Fibroblast of the conjunctiva (primary cell): ENCODE data around the gene CD33.
A peak's percentile ranks its signal among the peaks of the same experiment; 100 is the strongest.

Source experiments
- DNase-seq: peaks from one replicate; pipeline ENCODE4 v3.0.0-alpha.2; 2010; ENCODE audit warnings: low read depth

Gene CD33

GRCh38 chr19:51258165-51259160, 33.6 kb downstream of the CD33 start:
- DNase-seq: no peak

DNA sequence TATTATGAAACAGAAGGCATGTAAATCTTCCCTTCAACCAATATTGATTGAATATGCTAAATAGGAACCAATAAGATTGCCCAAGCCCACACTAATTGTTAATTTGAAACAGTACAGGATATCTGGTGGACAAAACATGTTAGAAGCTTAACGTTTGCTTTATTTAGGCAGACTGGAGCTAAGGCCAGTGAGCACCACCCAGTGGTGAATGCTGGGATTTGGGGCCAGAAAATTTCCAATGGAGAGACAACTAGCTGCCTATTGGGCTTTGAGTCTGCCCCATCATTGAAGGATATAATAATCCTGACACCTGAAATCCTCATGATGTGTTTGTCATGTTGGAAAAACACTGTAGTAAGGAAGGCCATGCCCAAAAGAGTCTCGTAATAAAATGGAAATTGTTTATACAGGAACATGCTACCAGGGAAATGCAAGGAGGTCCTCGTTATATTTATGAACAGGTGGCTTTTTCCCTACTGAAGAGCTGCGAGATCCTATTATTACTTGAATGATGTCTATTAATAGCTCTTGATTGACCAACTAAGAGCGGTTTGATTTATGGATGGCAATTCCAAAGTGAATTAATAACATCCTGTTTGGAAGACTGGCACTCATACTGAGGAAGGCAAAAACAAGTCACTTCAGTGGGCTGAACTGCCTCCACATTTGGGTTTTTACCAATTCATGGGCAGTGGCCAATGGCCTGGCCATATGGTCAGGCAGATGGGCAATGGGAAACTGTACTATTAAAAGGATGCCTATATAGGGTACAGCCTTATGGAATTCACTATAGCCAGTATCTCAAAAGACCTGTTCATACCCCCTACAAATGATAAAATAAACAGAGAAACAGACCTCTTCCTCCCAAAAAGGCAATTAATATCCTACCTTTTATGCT, 34.7 kb downstream of the CD33 start:
- DNase-seq: peak; percentile 0

GRCh38 chr19:51263808-51264207, 38.9 kb downstream of the CD33 start:
- no peak for DNase-seq

- no peak for DNase-seq
Observed at GRCh38 chr19:51271067-51271466, 46.2 kb downstream of the CD33 start.

- DNase-seq: no peak
Observed at GRCh38 chr19:51272183-51272810, 47.4 kb downstream of the CD33 start.

DNA sequence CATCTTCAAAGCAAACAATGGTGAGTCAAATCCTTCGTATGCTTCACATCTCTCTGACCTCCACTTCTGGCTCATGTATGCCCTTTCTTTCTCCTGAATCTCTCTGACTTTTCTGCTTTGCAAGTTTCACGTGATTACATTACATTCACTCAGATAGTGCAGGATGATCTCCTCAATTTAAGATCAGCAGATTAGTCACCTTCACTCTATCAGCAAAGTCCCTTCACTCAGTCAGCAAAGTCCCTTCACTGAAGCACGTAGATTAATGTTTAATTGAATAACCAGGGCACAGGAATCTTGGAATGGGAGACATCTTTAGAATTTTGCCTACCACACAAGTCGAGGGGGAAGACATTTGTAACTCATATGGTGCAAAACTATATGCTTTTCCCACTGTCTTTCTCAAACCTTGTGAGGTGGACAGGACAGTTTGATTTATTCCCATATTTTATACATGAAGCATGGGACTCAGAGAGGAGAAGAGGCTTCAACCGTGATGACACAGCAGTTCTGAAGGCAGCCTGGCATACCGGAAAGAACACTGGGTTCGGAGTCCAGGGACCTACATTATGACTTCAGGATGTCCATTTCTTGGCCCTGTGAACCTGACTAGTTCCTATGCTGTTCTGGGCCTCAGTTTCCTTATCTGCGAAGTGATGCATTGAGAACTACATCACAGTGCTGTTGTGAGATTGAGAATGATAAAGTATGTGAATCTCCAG, 49.3 kb downstream of the CD33 start:
- DNase-seq: no peak

GRCh38 chr19:51277112-51277511, 52.2 kb downstream of the CD33 start:
- DNase-seq: no peak

DNA sequence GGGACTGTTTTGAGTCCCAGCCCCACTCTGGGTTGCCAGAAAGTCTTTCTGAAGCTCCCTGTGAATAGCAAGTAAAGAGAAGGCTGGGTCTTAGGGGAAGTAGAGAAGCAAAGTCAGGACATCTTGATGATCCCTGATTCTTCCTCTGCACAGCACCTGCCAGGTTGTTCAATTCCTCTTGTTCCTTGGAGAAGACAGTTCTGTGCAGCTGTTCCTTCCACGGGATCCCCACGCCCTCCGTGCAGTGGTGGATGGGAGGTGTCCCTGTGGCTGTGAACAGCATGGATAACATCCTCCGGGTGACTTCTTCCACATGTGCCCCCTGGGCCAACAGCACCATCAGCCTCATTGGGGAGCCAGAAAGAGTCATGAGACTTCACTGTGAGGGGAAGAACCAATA, 57.5 kb downstream of the CD33 start:
- no peak for DNase-seq

DNA sequence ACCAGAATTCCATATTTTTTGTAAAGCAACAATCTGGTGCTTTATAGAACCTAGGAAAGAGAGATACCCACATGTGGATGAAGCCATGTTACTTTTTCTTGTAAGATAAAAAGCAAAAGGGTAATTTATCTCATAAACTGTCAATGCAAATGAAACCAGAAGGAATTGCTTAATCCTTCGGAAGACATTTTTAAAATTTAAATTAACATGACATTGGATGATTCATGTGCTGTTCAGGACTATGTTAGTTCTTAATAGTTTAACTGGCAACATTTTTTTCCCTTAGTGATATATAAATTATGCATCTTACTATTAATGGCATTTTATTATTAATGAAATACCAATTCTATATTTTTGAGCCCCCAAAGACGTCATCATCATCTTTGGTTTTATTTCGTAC, 60.8 kb downstream of the CD33 start:
- DNase-seq: no peak
